Body of pancreas (tissue), 4 donors: Measurements from ENCODE around the gene PLOD2. TPM values are rescaled to one million over a fixed set of nuclear protein-coding genes. Genes with fewer than 3 reads are reported as not detected.

Experiments used
- ATAC-seq: fragments of 150-250 bp; one replicate; pipeline ENCODE4 v1.9.1; 2016
- DNase-seq, 4 donors: peaks; one replicate each; pipeline ENCODE4 v3.0.0-alpha.2; 2019
- H3K27ac ChIP-seq, 4 donors: fragments of 200-600 bp; sonication (generic); 1 replicate in 3 of 4; 2 replicates in 1 of 4; pipeline versions ENCODE4 v1.5.1 to v1.6.1; 2016 to 2019; ENCODE audit warnings: mild to moderate bottlenecking in 1 of 4, mixed read lengths in 1 of 4, moderate library complexity in 1 of 4
- H3K27me3 ChIP-seq, 2 donors: fragments of 200-600 bp; sonication (generic); one replicate each; pipeline ENCODE4 v1.6.0; 2016; ENCODE audit warnings: mild to moderate bottlenecking in 1 of 2
- H3K36me3 ChIP-seq, 2 donors: fragments of 200-600 bp; sonication (generic); replicated peaks in 1 of 2; 2 replicates each; pipeline ENCODE4 v1.5.1; 2016; ENCODE audit warnings: low read depth in 2 of 2; ENCODE audit not compliant: insufficient read depth in 1 of 2
- H3K4me1 ChIP-seq: fragments of 200-600 bp; sonication (generic); one replicate; pipeline ENCODE4 v1.6.0; 2016
- H3K4me3 ChIP-seq, 2 donors: fragments of 200-600 bp; sonication (generic); 1 replicate in 1 of 2; 2 replicates in 1 of 2; pipeline ENCODE4 v1.5.1; 2016 to 2019
- H3K9me3 ChIP-seq, 3 donors: fragments of 200-600 bp; sonication (generic); 1 replicate in 2 of 3; 2 replicates in 1 of 3; pipeline ENCODE4 v1.5.1; 2016
- POLR2A ChIP-seq, 3 donors: fragments of 450-650 bp; IDR thresholded peaks; one replicate each; pipeline ENCODE4 v1.6.1; 2016; ENCODE audit warnings: antibody characterized with exemption in 3 of 3, mild to moderate bottlenecking in 2 of 3
- WGBS, 2 donors: methylation state at CpG; one replicate each; pipeline ENCODE4 v1.1.5; 2017; 5-methylcytosine and 5-hydroxymethylcytosine counted together
- intact Hi-C: fragments of 100-400 bp; cut with DNase I; formaldehyde crosslinking; loops from one replicate; pipeline ENCODE4 v1.15.1; 2023
- total RNA-seq, 2 donors: library from RNA; depleted of rRNA; stranded (reverse); fragments of >200 nt; gene quantifications; one replicate each; pipeline ENCODE4 v1.1.0, GENCODE V29; 2016
- TF ChIP-seq, protein P1 (sequence below), 7 experiments: fragments of 450-650 bp in 4 of 7; fragments of 200-600 bp in 3 of 7; sonication (generic) in 3 of 7; IDR thresholded peaks; one replicate each; pipeline ENCODE4 v1.5.1; 2016 to 2019; ENCODE audit warnings: antibody characterized with exemption in 7 of 7

PLOD2 gene
- total RNA-seq, 2 donors from 2014 or later = 16.8 to 24.4 TPM

DNA sequence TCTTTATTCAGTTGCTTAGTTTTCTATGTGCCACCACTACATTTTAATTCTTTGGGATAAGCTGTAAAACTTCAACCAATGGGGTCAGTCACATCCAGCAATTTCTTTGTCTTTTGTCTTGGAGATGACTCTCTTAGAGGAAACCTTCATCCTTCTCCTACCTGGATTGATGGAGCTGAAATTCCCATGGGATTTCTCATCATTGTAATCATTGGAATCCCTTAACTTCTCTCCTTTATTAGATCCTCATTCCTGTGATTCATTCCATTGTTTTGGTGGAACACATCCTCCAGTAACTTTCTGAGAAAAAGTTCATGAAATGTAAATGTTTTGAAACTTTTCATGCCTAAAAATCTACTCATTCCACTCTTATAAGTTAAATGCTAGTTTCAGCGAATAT is 9.6 kb upstream of the PLOD2 start:
- intact Hi-C loops = no loop called here
- Histone ChIP-seq H3K4me3 (no peak overlapping the region), H3K36me3 (no peaks in the 10 kb centered on the region), H3K27ac (no peak overlapping the region), H3K9me3 (no peaks in the 10 kb centered on the region), H3K27me3 (no peaks in the 10 kb centered on the region), H3K4me1 (peaks cover 19% of the 10 kb centered on the region)
- 91 to 100% methylated on average over 1 of the region's 1 CpG for whole genome bisulfite sequencing, 2 donors
- TF ChIP-seq, protein P1, sequence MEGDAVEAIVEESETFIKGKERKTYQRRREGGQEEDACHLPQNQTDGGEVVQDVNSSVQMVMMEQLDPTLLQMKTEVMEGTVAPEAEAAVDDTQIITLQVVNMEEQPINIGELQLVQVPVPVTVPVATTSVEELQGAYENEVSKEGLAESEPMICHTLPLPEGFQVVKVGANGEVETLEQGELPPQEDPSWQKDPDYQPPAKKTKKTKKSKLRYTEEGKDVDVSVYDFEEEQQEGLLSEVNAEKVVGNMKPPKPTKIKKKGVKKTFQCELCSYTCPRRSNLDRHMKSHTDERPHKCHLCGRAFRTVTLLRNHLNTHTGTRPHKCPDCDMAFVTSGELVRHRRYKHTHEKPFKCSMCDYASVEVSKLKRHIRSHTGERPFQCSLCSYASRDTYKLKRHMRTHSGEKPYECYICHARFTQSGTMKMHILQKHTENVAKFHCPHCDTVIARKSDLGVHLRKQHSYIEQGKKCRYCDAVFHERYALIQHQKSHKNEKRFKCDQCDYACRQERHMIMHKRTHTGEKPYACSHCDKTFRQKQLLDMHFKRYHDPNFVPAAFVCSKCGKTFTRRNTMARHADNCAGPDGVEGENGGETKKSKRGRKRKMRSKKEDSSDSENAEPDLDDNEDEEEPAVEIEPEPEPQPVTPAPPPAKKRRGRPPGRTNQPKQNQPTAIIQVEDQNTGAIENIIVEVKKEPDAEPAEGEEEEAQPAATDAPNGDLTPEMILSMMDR (IDR thresholded peaks at IDR 0.05) = no peak
- DNase-seq (no peak), ATAC-seq (no peak)

- DNase-seq (no peak), ATAC-seq (no peak)
- no peak overlapping the region for H3K27ac ChIP-seq
- peaks cover 20% of the 10 kb centered on the region for H3K4me1 ChIP-seq
- WGBS, 2 donors = 94 to 95% methylated on average over 1 of the region's 1 CpG
- H3K9me3 ChIP-seq = no peaks in the 10 kb centered on the region
- no peak for TF ChIP-seq POLR2A (IDR thresholded peaks at IDR 0.05)
- TF ChIP-seq, protein P1 (IDR thresholded peaks at IDR 0.05) = no peak
- intact Hi-C loops = no loop called here
- no peaks in the 10 kb centered on the region for H3K36me3 ChIP-seq
- H3K4me3 ChIP-seq = no peak overlapping the region
- H3K27me3 ChIP-seq = no peaks in the 10 kb centered on the region
Measured at GRCh38 chr3:146169891-146170290, 8.9 kb upstream of the PLOD2 start.

GRCh38 chr3:146166826-146167225 is 5.8 kb upstream of the PLOD2 start:
- peak in 3 of 4 donors; percentile 21 to 23 (median 21) for DNase-seq
- no peak for TF ChIP-seq POLR2A (IDR thresholded peaks at IDR 0.05)
- TF ChIP-seq, protein P1 (IDR thresholded peaks at IDR 0.05) = no peak

DNA sequence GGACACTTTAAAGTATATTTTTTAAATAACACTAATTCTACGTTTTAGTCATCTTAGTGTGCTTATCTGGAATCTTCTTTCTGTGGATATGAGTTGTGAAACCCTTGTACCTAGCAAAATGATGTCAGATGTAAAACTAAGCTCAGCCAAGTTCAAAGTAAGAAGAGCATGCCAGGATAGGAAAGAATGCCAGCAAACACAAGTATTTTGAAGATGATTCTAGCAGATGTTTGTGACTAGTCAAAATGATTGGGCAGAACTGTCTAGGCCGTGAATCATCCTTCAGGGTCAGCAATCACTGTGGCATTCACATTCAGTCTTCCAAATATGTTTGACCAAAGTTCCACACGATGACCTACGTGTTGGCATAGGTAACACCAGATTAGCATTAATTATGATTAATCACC is 5.4 kb upstream of the PLOD2 start:
- peak; percentile 37 for ATAC-seq
- peak in 1 of 4 donors; percentile 12 for DNase-seq
- H3K36me3 ChIP-seq = no peaks in the 10 kb centered on the region
- H3K4me3 ChIP-seq = no peak overlapping the region
- H3K9me3 ChIP-seq = no peaks in the 10 kb centered on the region
- peaks cover 38% of the 10 kb centered on the region for H3K4me1 ChIP-seq
- peak overlapping the region; percentile 22 to 60 (median 43) for H3K27ac ChIP-seq
- 23 to 29% methylated on average over 4 of the region's 4 CpGs for WGBS, 2 donors
- no peaks in the 10 kb centered on the region for H3K27me3 ChIP-seq
- TF ChIP-seq, protein P1 (IDR thresholded peaks at IDR 0.05) = no peak
- TF ChIP-seq POLR2A (IDR thresholded peaks at IDR 0.05) = no peak
- intact Hi-C loops = no loop called here

More at GRCh38 chr3:146166826-146167225, 5.8 kb upstream of the PLOD2 start:
- no peaks in the 10 kb centered on the region for H3K36me3 ChIP-seq
- no peaks in the 10 kb centered on the region for H3K27me3 ChIP-seq
- ATAC-seq = peak; percentile 60
- no peak overlapping the region for H3K4me3 ChIP-seq
- peaks cover 36% of the 10 kb centered on the region for H3K4me1 ChIP-seq
- H3K9me3 ChIP-seq = no peaks in the 10 kb centered on the region
- intact Hi-C loops = no loop called here
- WGBS, 2 donors = 20 to 24% methylated on average over 3 of the region's 3 CpGs
- peak overlapping the region; percentile 22 to 60 (median 43) for H3K27ac ChIP-seq

DNA sequence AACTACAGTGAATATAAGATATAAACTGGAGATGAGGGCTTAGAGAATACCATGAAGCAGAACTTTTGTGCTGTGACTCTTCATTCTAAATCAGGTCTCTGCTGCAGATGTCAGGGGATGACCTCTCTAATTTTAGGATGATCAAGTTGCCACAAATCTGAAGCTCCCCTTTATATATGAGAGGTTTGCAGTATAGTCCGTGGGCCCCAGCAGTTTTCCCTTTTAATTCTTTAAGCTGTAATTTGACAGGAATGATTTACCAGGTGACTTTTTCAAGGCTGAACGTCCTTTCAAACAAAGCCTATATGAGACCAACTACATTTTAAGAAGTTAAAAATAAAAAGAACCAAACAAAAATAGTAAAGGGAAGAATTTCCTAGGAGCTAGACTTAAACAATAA is 4.9 kb upstream of the PLOD2 start:
- Histone ChIP-seq H3K4me1 (peaks cover 38% of the 10 kb centered on the region), H3K27ac (peak overlapping the region in 3 of 4 donors; percentile 22 to 60 (median 49)), H3K36me3 (no peaks in the 10 kb centered on the region), H3K27me3 (no peaks in the 10 kb centered on the region), H3K9me3 (no peaks in the 10 kb centered on the region), H3K4me3 (no peak overlapping the region)
- intact Hi-C loops = no loop called here
- DNase-seq = no peak
- ATAC-seq = no peak
- WGBS, 2 donors = 39 to 44% methylated on average over 2 of the region's 2 CpGs
- TF ChIP-seq, protein P1 (IDR thresholded peaks at IDR 0.05) = no peak
- no peak for TF ChIP-seq POLR2A (IDR thresholded peaks at IDR 0.05)
